SKM-1 treated with dmso at 0.1 percent for 144 hours (cell line): ENCODE results near the gene EEA1.
"Not testable (repeated sequence)": the region's sequence is repeated elsewhere in the genome, so short reads cannot be mapped to it uniquely, and the experiment has no call there.

Experiments
- DNase-seq: peaks from one replicate; lab custom pipeline; 2025; ENCODE audit not compliant: unreplicated experiment; lab: John Stamatoyannopoulos, UW

Gene EEA1

GRCh38 chr12:92814584-92814983, 114.5 kb downstream of the EEA1 start:
- no peak for DNase-seq

GRCh38 chr12:92810370-92810769, 118.7 kb downstream of the EEA1 start:
- DNase-seq, result no peak

- no peak for DNase-seq
These were observed 125.2 kb downstream of the EEA1 start for GRCh38 chr12:92803903-92804302.

- DNase-seq, result no peak
These were observed 126.2 kb downstream of the EEA1 start for GRCh38 chr12:92802906-92803305.

- DNase-seq, result no peak
These were observed 132.4 kb downstream of the EEA1 start for GRCh38 chr12:92796650-92797049.

- DNase-seq, result no peak
These were observed 134.3 kb downstream of the EEA1 start for GRCh38 chr12:92794814-92795213.

- DNase-seq, result not testable (repeated sequence)
These were observed 134.7 kb downstream of the EEA1 start for GRCh38 chr12:92794356-92794755.

GRCh38 chr12:92786045-92786444, 143.1 kb downstream of the EEA1 start:
- no peak for DNase-seq

GRCh38 chr12:92785563-92785950, 143.5 kb downstream of the EEA1 start:
- DNase-seq, result no peak

GRCh38 chr12:92784797-92785562, 144.1 kb downstream of the EEA1 start:
- DNase-seq, result peak; percentile 11

- DNase-seq, result no peak
These were observed 144.7 kb downstream of the EEA1 start for GRCh38 chr12:92784356-92784755.

GRCh38 chr12:92779902-92780301, 149.2 kb downstream of the EEA1 start:
- DNase-seq, result no peak

GRCh38 chr12:92778525-92778924, 150.6 kb downstream of the EEA1 start:
- DNase-seq, result no peak

GRCh38 chr12:92775416-92775815, 153.7 kb downstream of the EEA1 start:
- DNase-seq, result no peak

- DNase-seq, result no peak
These were observed 158.1 kb downstream of the EEA1 start for GRCh38 chr12:92771001-92771400.

GRCh38 chr12:92769124-92769901, 159.8 kb downstream of the EEA1 start:
- DNase-seq, result peak; percentile 27

GRCh38 chr12:92765871-92766270, 163.2 kb downstream of the EEA1 start:
- DNase-seq, result no peak

- no peak for DNase-seq
These were observed 164.3 kb downstream of the EEA1 start for GRCh38 chr12:92764831-92765230.

GRCh38 chr12:92762773-92763172, 166.3 kb downstream of the EEA1 start:
- DNase-seq, result no peak

GRCh38 chr12:92759634-92760268, 169.3 kb downstream of the EEA1 start:
- DNase-seq, result no peak

- no peak for DNase-seq
These were observed 171.4 kb downstream of the EEA1 start for GRCh38 chr12:92757597-92758121.
